ENCODE measurements around the gene TPRG1. TPM values are rescaled to one million over a fixed set of nuclear protein-coding genes. Genes with fewer than 3 reads are reported as not detected.

TPRG1 gene
- total and polyA plus RNA-seq, 2 of the 4 experiments (the other 2 are of a cell fraction): 0.17 TPM; not detected in 1

- H3K9me3 ChIP-seq (ENCODE audit: control insufficient read depth, insufficient read depth, low read length): no peaks in the 10 kb centered on the region
- H3K56ac ChIP-seq (ENCODE audit: extremely low read depth, insufficient read depth, low read length): no peak overlapping the region
- H3K9me1 ChIP-seq (ENCODE audit: insufficient read depth, low read length): no peaks in the 10 kb centered on the region
- no peaks in the 10 kb centered on the region for H3K27me3 ChIP-seq (ENCODE audit: control insufficient read depth, insufficient read depth, low read length)
- H4K91ac ChIP-seq (ENCODE audit: insufficient read depth, low read depth, low read length): no peak overlapping the region
- no peak overlapping the region for H3K4me2 ChIP-seq (ENCODE audit: low read depth, low read length)
- H2AFZ ChIP-seq (replicated peaks; ENCODE audit: low read length, poor library complexity): no peak overlapping the region
- no peak overlapping the region for H3K4ac ChIP-seq (ENCODE audit: low read depth, low read length)
- H3K4me1 ChIP-seq (ENCODE audit: control insufficient read depth, insufficient read depth, low read length): no peaks in the 10 kb centered on the region
- no peak overlapping the region for H4K5ac ChIP-seq (ENCODE audit: low read depth, low read length)
- H2BK20ac ChIP-seq (ENCODE audit: low read depth, low read length): no peak overlapping the region
- no peak overlapping the region for H2BK5ac ChIP-seq (ENCODE audit: low read depth, low read length, poor library complexity, severe bottlenecking)
- H4K20me1 ChIP-seq (ENCODE audit: insufficient read depth, low read length): no peaks in the 10 kb centered on the region
- no TSS peak for BruUV-seq (replicated peaks)
- no peak for ATAC-seq (ENCODE audit: low read depth)
- no peak overlapping the region for H4K8ac ChIP-seq (ENCODE audit: low read depth in 2 of 2, low read length in 2 of 2)
- no CpG with 5 or more reads among the region's 3 CpGs for WGBS, 2 experiments (ENCODE audit: extremely low coverage in 2 of 2, insufficient read length in 1 of 2)
- no peak overlapping the region for H3K9ac ChIP-seq (ENCODE audit: low read depth, low read length)
- H3K79me1 ChIP-seq (ENCODE audit: low read depth in 1 of 2, low read length in 2 of 2): no peaks in the 10 kb centered on the region
- no peak overlapping the region for H3K23ac ChIP-seq (ENCODE audit: low read depth, low read length)
- H2BK120ac ChIP-seq (ENCODE audit: low read depth, low read length): no peak overlapping the region
- TF ChIP-seq RFX5 (IDR thresholded peaks at IDR 0.05; ENCODE audit: low read depth, low read length) (no peak), MXI1 (IDR thresholded peaks at IDR 0.05; ENCODE audit: borderline replicate concordance, low read depth, low read length) (no peak)
- ChIA-PET CTCF (no interaction called here), POLR2A (ENCODE audit: unreplicated experiment) (no interaction called here)
- in situ Hi-C loops (cut with MboI; ENCODE audit: low sequenced_read_pairs) (loop anchor here (10.0 kb wide), 1 partner anchor 682 kb away; no protein-coding TSS in a partner anchor), intact Hi-C loops (cut with micrococcal nuclease) (loop anchor here (10.0 kb wide), 1 partner anchor 82 kb away; no protein-coding TSS in a partner anchor), dilution Hi-C loops (cut with HindIII; ENCODE audit: low sequenced_read_pairs, unreplicated experiment) (no loop called here)
- no peaks in the 10 kb centered on the region for H3K36me3 ChIP-seq (ENCODE audit: control insufficient read depth, insufficient read depth, low read length)
- no peak overlapping the region for H3K18ac ChIP-seq (ENCODE audit: low read depth, low read length)
- H3K27ac ChIP-seq (ENCODE audit: insufficient read depth, low read length): no peak overlapping the region
- no peak for DNase-seq
- no peak overlapping the region for H2BK15ac ChIP-seq (ENCODE audit: low read depth, low read length)
- H3K14ac ChIP-seq (replicated peaks; ENCODE audit: low read depth, low read length): no peak overlapping the region
- H2AK5ac ChIP-seq (ENCODE audit: low read depth, low read length): no peak overlapping the region
- H2AK9ac ChIP-seq (replicated peaks; ENCODE audit: low read depth, low read length, poor library complexity): no peak overlapping the region
- H3K4me3 ChIP-seq (ENCODE audit: insufficient read depth, low read depth, low read length): no peak overlapping the region
These were observed 91.0 kb downstream of the TPRG1 start for GRCh38 chr3:189262746-189263145.
